Activated CD4-positive, alpha-beta T cell treated with anti-CD3 and anti-CD28 coated beads for 24 hours (primary cell): Measurements from ENCODE around the gene HDAC10.

Source experiments
- DNase-seq, 2 donors: peaks; one replicate each; pipeline ENCODE4 v3.0.0-alpha.2; 2020; ENCODE audit warnings: low read depth in 2 of 2

The HDAC10 gene

GRCh38 chr22:50270666-50271394 is 19.8 kb upstream of the HDAC10 start:
- DNase-seq: peak in 1 of 2 donors; percentile 47

GRCh38 chr22:50269970-50270665 is 19.1 kb upstream of the HDAC10 start, which contains the start of gene MAPK11:
Gene MAPK11, minus strand, starts transcription at chr22:50270380. Its CDS starts 88 bp downstream, at chr22:50270292.
- peak; percentile 52 to 59 for DNase-seq

GRCh38 chr22:50269573-50269969 is 18.5 kb upstream of the HDAC10 start:
- no peak for DNase-seq

GRCh38 chr22:50268655-50269113 is 17.6 kb upstream of the HDAC10 start:
- no peak for DNase-seq

- peak in 1 of 2 donors; percentile 29 for DNase-seq
Measured at GRCh38 chr22:50267591-50268390, 16.7 kb upstream of the HDAC10 start.

- DNase-seq: no peak
Measured at GRCh38 chr22:50266994-50267393, 15.9 kb upstream of the HDAC10 start.

- no peak for DNase-seq
Measured at GRCh38 chr22:50264946-50265669, 14.0 kb upstream of the HDAC10 start.

- DNase-seq: no peak
Measured at GRCh38 chr22:50264104-50264745, 13.2 kb upstream of the HDAC10 start.

- DNase-seq: no peak
Measured at GRCh38 chr22:50262973-50263617, 12.0 kb upstream of the HDAC10 start.

GRCh38 chr22:50262460-50262911 is 11.4 kb upstream of the HDAC10 start:
- no peak for DNase-seq

- no peak for DNase-seq
Measured at GRCh38 chr22:50261615-50262459, 10.8 kb upstream of the HDAC10 start, which contains the start of gene MAPK12. Gene MAPK12, minus strand, starts transcription at chr22:50261683. Its CDS starts 174 bp downstream, at chr22:50261509.

- no peak for DNase-seq
Measured at GRCh38 chr22:50260801-50261614, 9.9 kb upstream of the HDAC10 start.

GRCh38 chr22:50260434-50260800 is 9.4 kb upstream of the HDAC10 start:
- no peak for DNase-seq

- DNase-seq: no peak
Measured at GRCh38 chr22:50259302-50259701, 8.2 kb upstream of the HDAC10 start.

- DNase-seq: no peak
Measured at GRCh38 chr22:50258361-50259292, 7.6 kb upstream of the HDAC10 start.

GRCh38 chr22:50257451-50258360 is 6.6 kb upstream of the HDAC10 start:
- no peak for DNase-seq
